DOHH2 (cell line): ENCODE results near the gene ADORA3.

Experiments used
- H3F3A ChIP-seq: fragments of 200-600 bp; sonication (generic), shearing (Covaris generic); 2 replicates; pipeline ENCODE4 v1.6.0; 2016; ENCODE audit warnings: antibody characterized with exemption, mild to moderate bottlenecking; ENCODE audit not compliant: control insufficient read depth, insufficient read depth
- H3K27ac ChIP-seq: fragments of 200-600 bp; sonication (generic); 2 replicates; pipeline ENCODE4 v1.5.1; 2014; ENCODE audit warnings: low read depth, mild to moderate bottlenecking, low read length, moderate library complexity
- H3K27me3 ChIP-seq: fragments of 200-600 bp; sonication (generic); 2 replicates; pipeline ENCODE4 v1.6.1; 2014; ENCODE audit warnings: mild to moderate bottlenecking, low read length, mixed read lengths; ENCODE audit not compliant: control insufficient read depth
- H3K36me3 ChIP-seq: fragments of 200-600 bp; sonication (generic); 2 replicates; pipeline ENCODE4 v1.6.1; 2014; ENCODE audit warnings: mild to moderate bottlenecking, low read length, moderate library complexity, mixed read lengths; ENCODE audit not compliant: control insufficient read depth
- H3K4me1 ChIP-seq: fragments of 200-600 bp; sonication (generic); 2 replicates; pipeline ENCODE4 v1.6.1; 2014; ENCODE audit warnings: mild to moderate bottlenecking, low read length, mixed read lengths; ENCODE audit not compliant: control insufficient read depth
- H3K4me2 ChIP-seq: fragments of 200-600 bp; sonication (generic); 2 replicates; pipeline ENCODE4 v1.6.0; 2014; ENCODE audit warnings: mild to moderate bottlenecking, low read length, moderate library complexity
- H3K4me3 ChIP-seq: fragments of 200-600 bp; sonication (generic); 2 replicates; pipeline ENCODE4 v1.5.1; 2014; ENCODE audit warnings: mild to moderate bottlenecking, low read length, mixed read lengths
- H3K79me2 ChIP-seq: fragments of 200-600 bp; sonication (generic); 2 replicates; pipeline ENCODE4 v1.6.1; 2014; ENCODE audit warnings: mild to moderate bottlenecking, low read length, mixed read lengths; ENCODE audit not compliant: control insufficient read depth
- H3K9me2 ChIP-seq: fragments of 200-600 bp; sonication (generic); replicated peaks from 2 replicates; pipeline ENCODE4 v1.6.1; 2014; ENCODE audit warnings: mild to moderate bottlenecking, low read length, mixed read lengths; ENCODE audit not compliant: control insufficient read depth
- H3K9me3 ChIP-seq: fragments of 200-600 bp; sonication (generic); 2 replicates; pipeline ENCODE4 v1.6.1; 2014; ENCODE audit warnings: antibody characterized with exemption, low read length, mixed read lengths; ENCODE audit not compliant: control insufficient read depth, insufficient read depth
- H4K20me1 ChIP-seq: fragments of 200-600 bp; sonication (generic); 2 replicates; pipeline ENCODE4 v1.6.0; 2014; ENCODE audit warnings: low read depth, mild to moderate bottlenecking, antibody characterized with exemption, low read length, moderate library complexity; ENCODE audit not compliant: control insufficient read depth, insufficient read depth
- EZH2phosphoT487 ChIP-seq: fragments of 200-600 bp; sonication (generic); IDR thresholded peaks from 2 replicates; pipeline ENCODE4 v1.6.1; 2017; ENCODE audit warnings: borderline replicate concordance, mild to moderate bottlenecking, antibody characterized with exemption, low read length, moderate library complexity, mixed read lengths
- TF ChIP-seq, protein P1 (sequence below): fragments of 200-600 bp; sonication (generic); IDR thresholded peaks from one replicate; pipeline ENCODE4 v1.5.1; 2014; ENCODE audit warnings: antibody characterized with exemption, mild to moderate bottlenecking, low read depth, low read length; ENCODE audit not compliant: poor library complexity, severe bottlenecking

The ADORA3 gene

DNA sequence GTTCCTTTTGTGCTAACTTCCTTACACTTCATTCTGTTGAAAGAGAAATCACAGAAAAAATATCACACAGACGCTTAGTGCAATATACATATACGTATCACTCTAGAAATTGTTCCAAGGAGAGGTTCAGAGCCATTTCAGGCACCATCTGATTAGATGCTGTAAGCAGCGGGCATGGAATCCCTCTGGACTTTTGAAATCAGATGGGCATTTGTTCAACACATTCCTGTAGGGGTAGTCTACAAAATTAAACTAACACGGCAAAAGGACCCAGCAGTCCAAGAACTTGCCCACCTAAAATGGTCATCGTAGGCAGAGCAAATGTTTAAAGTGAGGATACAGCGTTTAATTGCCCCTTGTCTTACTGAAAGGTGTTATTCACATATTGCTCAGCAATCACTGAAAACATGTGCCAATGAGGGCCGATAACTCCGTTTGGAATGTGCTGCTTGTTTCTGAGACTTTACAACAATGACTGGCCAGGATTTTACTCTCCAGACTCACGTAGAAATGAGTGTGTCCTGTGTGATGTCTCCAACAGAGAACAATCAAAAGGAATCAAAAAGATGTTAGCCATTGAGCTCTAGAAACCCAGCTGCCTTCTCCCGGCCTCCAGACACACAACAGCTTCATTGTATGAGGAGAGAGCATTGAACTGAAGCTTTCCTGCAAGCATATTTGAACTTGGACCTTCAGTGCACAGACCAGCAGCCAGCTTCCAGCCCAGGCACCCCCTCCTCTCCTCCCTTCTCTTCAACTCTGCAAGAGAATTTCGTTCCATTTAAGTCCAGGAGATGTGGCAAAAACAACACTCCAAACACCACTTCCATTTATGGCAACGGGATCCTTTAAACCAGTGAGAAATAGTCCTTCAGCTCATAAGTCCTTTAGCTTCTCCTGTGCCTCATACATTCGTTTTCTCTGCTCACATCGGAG lies 32.1 kb upstream of the ADORA3 start:
- Histone ChIP-seq H3K27ac (no peak overlapping the region), H3K9me3 (no peaks in the 10 kb centered on the region), H3K4me1 (no peaks in the 10 kb centered on the region), H3F3A (no peaks in the 10 kb centered on the region), H4K20me1 (no peaks in the 10 kb centered on the region), H3K27me3 (no peaks in the 10 kb centered on the region), H3K4me3 (no peak overlapping the region), H3K36me3 (no peaks in the 10 kb centered on the region), H3K79me2 (no peaks in the 10 kb centered on the region), H3K4me2 (no peak overlapping the region), H3K9me2 (no peaks in the 10 kb centered on the region; the same call in 1 of the 2 replicates)
- TF ChIP-seq, protein P1, sequence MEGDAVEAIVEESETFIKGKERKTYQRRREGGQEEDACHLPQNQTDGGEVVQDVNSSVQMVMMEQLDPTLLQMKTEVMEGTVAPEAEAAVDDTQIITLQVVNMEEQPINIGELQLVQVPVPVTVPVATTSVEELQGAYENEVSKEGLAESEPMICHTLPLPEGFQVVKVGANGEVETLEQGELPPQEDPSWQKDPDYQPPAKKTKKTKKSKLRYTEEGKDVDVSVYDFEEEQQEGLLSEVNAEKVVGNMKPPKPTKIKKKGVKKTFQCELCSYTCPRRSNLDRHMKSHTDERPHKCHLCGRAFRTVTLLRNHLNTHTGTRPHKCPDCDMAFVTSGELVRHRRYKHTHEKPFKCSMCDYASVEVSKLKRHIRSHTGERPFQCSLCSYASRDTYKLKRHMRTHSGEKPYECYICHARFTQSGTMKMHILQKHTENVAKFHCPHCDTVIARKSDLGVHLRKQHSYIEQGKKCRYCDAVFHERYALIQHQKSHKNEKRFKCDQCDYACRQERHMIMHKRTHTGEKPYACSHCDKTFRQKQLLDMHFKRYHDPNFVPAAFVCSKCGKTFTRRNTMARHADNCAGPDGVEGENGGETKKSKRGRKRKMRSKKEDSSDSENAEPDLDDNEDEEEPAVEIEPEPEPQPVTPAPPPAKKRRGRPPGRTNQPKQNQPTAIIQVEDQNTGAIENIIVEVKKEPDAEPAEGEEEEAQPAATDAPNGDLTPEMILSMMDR: no peak
- no peak for TF ChIP-seq EZH2phosphoT487

DNA sequence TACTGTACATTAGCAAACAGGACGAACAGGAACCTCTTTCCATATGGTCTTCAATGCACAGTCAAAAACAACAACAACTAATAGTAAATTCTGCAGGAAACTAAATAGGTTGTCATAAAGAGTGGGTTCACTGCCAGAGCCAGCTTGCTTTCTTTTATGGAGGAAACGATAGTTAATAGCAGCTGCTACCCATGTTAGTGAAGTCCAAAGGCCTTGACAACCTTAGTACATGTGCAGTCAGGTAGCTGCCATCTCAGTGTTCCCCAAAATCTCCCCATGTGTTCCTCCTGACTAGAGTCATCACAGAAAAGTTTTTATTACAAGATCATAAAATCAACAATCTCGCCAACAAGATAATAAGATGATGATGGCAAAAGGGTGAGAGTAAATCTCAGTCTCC lies 16.6 kb upstream of the ADORA3 start:
- H3K4me1 ChIP-seq: peaks cover 49% of the 10 kb centered on the region
- H3K9me2 ChIP-seq: no peaks in the 10 kb centered on the region
- no peak overlapping the region for H3K27ac ChIP-seq
- no peaks in the 10 kb centered on the region for H3K27me3 ChIP-seq
- H3K9me3 ChIP-seq: no peaks in the 10 kb centered on the region
- H3K4me2 ChIP-seq: no peak overlapping the region
- no peaks in the 10 kb centered on the region for H3K79me2 ChIP-seq
- TF ChIP-seq EZH2phosphoT487: no peak
- TF ChIP-seq, protein P1: no peak
- no peak overlapping the region for H3K4me3 ChIP-seq
- peaks cover 15% of the 10 kb centered on the region for H3F3A ChIP-seq
- no peaks in the 10 kb centered on the region for H3K36me3 ChIP-seq
- H4K20me1 ChIP-seq: no peaks in the 10 kb centered on the region

DNA sequence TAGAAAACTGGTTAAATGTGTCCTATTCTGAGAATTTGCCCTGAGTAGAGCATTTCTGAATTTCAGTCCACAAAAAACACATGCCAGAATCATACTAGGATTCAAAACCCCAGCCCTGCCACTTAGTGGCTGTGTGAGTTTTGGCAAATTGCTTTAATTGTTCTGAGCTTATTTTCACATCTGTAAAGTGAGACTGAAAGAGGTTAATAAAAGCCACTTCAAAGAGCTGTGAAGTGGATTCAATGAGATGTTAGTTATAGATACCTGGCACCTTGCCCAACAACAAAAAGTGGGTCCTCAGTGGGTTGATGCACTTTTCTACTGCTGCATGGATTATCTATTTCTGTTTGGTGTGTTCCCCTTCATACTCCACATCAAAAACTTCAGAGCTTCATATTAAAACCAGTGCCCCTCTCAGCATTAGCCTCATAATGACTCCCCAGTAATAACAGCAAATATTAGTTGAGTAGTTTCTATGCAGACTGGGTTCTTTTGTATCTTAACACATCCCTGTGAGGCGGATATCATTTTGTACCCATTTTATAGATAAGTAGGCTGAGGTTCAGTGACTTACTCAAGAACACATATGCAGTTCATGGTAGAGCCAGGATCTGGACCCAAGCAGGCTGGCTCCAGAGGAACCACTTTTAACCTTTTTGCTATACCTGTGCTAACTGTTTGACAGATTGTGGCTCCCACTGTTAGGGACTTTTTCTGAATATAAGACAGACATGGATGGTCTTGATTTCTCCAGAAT lies 14.2 kb upstream of the ADORA3 start:
- peak overlapping the region; percentile 90 for H3K4me2 ChIP-seq
- H3K27ac ChIP-seq: peak overlapping the region; percentile 89
- H3K4me1 ChIP-seq: peaks cover 73% of the 10 kb centered on the region

More for the DNA sequence above, 14.2 kb upstream of the ADORA3 start:
- no peaks in the 10 kb centered on the region for H3K36me3 ChIP-seq
- H3K27me3 ChIP-seq: no peaks in the 10 kb centered on the region
- no peak for TF ChIP-seq EZH2phosphoT487
- TF ChIP-seq, protein P1: no peak
- H3K9me2 ChIP-seq: no peaks in the 10 kb centered on the region
- no peaks in the 10 kb centered on the region for H3K79me2 ChIP-seq
- no peaks in the 10 kb centered on the region for H3K9me3 ChIP-seq
- peaks cover 15% of the 10 kb centered on the region for H3F3A ChIP-seq
- H4K20me1 ChIP-seq: no peaks in the 10 kb centered on the region
- peak overlapping the region; percentile 73 for H3K4me3 ChIP-seq
